ENCODE results near the gene SKOR2. TPM values are rescaled to one million over a fixed set of nuclear protein-coding genes. Genes with fewer than 3 reads are reported as not detected.
"Not testable (repeated sequence)": the region's sequence is repeated elsewhere in the genome, so short reads cannot be mapped to it uniquely, and the experiment has no call there.

The SKOR2 gene
- total and polyA plus RNA-seq, 12 donors = not detected

GRCh38 chr18:47184419-47185050 is 66.9 kb downstream of the SKOR2 start:
- no peak overlapping the region for H3K4me3 ChIP-seq
- WGBS, 2 donors = 85 to 92% methylated on average over 5 of the region's 5 CpGs
- H3K9me3 ChIP-seq = peaks cover 0 to 7% (median 0%) of the 10 kb centered on the region in 11 donors
- no peak overlapping the region for H3K27ac ChIP-seq
- DNase-seq (no peak), ATAC-seq (no peak)
- H3K4me1 ChIP-seq = no peaks in the 10 kb centered on the region
- peaks cover 0 to 19% (median 4%) of the 10 kb centered on the region in 7 donors for H3K27me3 ChIP-seq
- TF ChIP-seq CTCF (IDR thresholded peaks at IDR 0.05) = no peak
- no peaks in the 10 kb centered on the region for H3K36me3 ChIP-seq
- intact Hi-C loops (cut with DNase I) = no loop called here

DNA sequence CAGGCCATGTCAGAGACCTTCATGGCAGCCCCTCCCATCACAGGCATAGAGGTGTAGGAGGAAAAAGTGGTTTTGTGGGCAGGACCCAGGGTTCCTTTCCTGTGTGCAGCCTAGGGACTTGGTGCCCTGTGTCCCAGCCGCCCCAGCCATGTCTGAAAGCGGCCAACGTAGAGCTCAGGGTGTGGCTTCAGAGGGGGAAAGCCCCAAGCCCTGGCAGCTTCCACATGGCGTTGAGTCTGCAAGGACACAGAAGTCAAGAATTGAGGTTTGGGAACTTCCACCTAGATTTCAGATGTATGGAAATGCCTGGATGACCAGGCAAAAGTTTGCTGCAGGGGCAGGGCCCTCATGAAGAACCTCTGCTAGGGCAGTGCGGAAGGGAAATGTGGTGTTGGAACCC is 69.3 kb downstream of the SKOR2 start:
- H3K9me3 ChIP-seq; H3K4me1 ChIP-seq; intact Hi-C loops (cut with DNase I); H3K27me3 ChIP-seq; H3K27ac ChIP-seq; ATAC-seq; H3K36me3 ChIP-seq; DNase-seq; H3K4me3 ChIP-seq: not testable (repeated sequence)
- WGBS, 2 donors = 87 to 88% methylated on average over 5 of the region's 5 CpGs

- H3K27ac ChIP-seq = no peak overlapping the region
- H3K36me3 ChIP-seq = no peaks in the 10 kb centered on the region
- H3K4me3 ChIP-seq = no peak overlapping the region
- no peak for TF ChIP-seq CTCF (IDR thresholded peaks at IDR 0.05)
- no peaks in the 10 kb centered on the region for H3K27me3 ChIP-seq
- DNase-seq (no peak), ATAC-seq (no peak)
- peaks cover 0 to 7% (median 0%) of the 10 kb centered on the region in 11 donors for H3K9me3 ChIP-seq
- H3K4me1 ChIP-seq = peaks cover 0 to 6% (median 0%) of the 10 kb centered on the region in 9 donors
- 74 to 78% methylated on average over 3 of the region's 3 CpGs for WGBS, 2 donors
- intact Hi-C loops (cut with DNase I) = no loop called here
These were observed 70.7 kb downstream of the SKOR2 start for GRCh38 chr18:47180765-47181164.

DNA sequence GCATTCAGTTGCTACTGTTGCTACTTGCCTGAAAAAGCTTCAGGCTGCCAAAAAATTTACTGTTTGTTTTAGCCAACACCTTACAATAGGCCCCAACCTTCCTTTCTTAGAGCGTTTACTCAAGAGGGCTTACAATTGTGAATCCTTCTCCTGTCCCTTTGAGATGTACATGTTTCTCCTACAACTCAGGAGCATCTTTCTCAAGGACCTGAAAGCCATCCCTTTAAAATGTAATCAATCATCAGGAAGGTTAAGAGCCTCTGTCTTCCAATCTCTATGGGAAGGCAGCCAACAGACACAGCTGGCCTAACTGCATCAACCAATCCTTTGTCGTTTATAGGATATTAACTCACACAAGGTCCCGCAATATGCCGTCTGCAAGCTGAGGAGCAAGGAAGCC is 71.9 kb downstream of the SKOR2 start:
- peaks cover 3 to 16% (median 9%) of the 10 kb centered on the region in 9 donors for H3K4me1 ChIP-seq
- no peaks in the 10 kb centered on the region for H3K27me3 ChIP-seq
- H3K9me3 ChIP-seq = peaks cover 0 to 4% (median 0%) of the 10 kb centered on the region in 11 donors
- intact Hi-C loops (cut with DNase I) = no loop called here
- TF ChIP-seq CTCF (IDR thresholded peaks at IDR 0.05) = no peak
- no peak for DNase-seq
- H3K36me3 ChIP-seq = no peaks in the 10 kb centered on the region
- H3K27ac ChIP-seq = no peak overlapping the region
- WGBS, 2 donors = 61 to 63% methylated on average over 4 of the region's 4 CpGs
- H3K4me3 ChIP-seq = no peak overlapping the region
- no peak for ATAC-seq

GRCh38 chr18:47175898-47176575 is 75.4 kb downstream of the SKOR2 start, which contains the start of gene IER3IP1:
Gene IER3IP1, minus strand, starts transcription at chr18:47176364. Its CDS starts 87 bp downstream, at chr18:47176277.
- peaks cover 5 to 43% (median 33%) of the 10 kb centered on the region in 9 donors for H3K4me1 ChIP-seq
- H3K27ac ChIP-seq = peak within 1 kb of the TSS; percentile 60 to 95 (median 89)
- no peaks in the 10 kb centered on the region for H3K9me3 ChIP-seq
- intact Hi-C loops (cut with DNase I) = loop anchor here in 2 of 10 donors (1.0 to 2.0 kb wide), 2 partner anchors 25 to 26 kb away; partner anchors contain the start of gene HDHD2 (in 2 of the 2)
- no peaks in the 10 kb centered on the region for H3K27me3 ChIP-seq
- H3K36me3 ChIP-seq = no peaks in the 10 kb centered on the region
- peak in 5 of 9 donors; percentile 14 to 44 (median 33) for TF ChIP-seq CTCF (IDR thresholded peaks at IDR 0.05)
- DNase-seq (peak; percentile 92 to 95), ATAC-seq (peak; percentile 97 to 99 (median 98))
- 1% methylated on average over 48 of the region's 48 CpGs for WGBS, 2 donors
- peak within 1 kb of the TSS; percentile 69 to 100 (median 99) for H3K4me3 ChIP-seq

All from heart right ventricle (tissue), 16 donors.